ENCODE data around the gene NEMP1. TPM values are rescaled to one million over a fixed set of nuclear protein-coding genes. Genes with fewer than 3 reads are reported as not detected.

NEMP1 gene
- 10 to 100 TPM in 3 of 6 donors, 1 to 10 TPM in 3; 6.2 to 13.6 (median 10.0) TPM for total RNA-seq

GRCh38 chr12:57078519-57079404 is at the start of gene NEMP1:
NEMP1 (minus strand) TSS chr12:57078791; CDS start chr12:57078745, 46 bp downstream.
- 0 to 1% methylated on average over 32 to 39 of the region's 39 CpGs for WGBS, 2 donors

GRCh38 chr12:57127726-57128518 is 49.3 kb upstream of the NEMP1 start, which contains the start of gene LRP1:
LRP1 (plus strand) TSS chr12:57128483; CDS start chr12:57128965, 482 bp downstream.
- peak; percentile 82 to 95 for DNase-seq

More at GRCh38 chr12:57078519-57079404, at the start of gene NEMP1:
- ATAC-seq (ENCODE audit: low FRiP score in 2 of 2) (peak; percentile 100), DNase-seq (peak; percentile 89 to 99)
- TF ChIP-seq EP300 (IDR thresholded peaks at IDR 0.05), result no peak
- TF ChIP-seq POLR2A (IDR thresholded peaks at IDR 0.05), result peak in 1 of 4 donors; percentile 58
- TF ChIP-seq POLR2AphosphoS5 (IDR thresholded peaks at IDR 0.05), result peak; percentile 43 to 84
- no peak for TF ChIP-seq CTCF (IDR thresholded peaks at IDR 0.05)
- no peaks in the 10 kb centered on the region for H3K9me3 ChIP-seq
- no peaks in the 10 kb centered on the region for H3K27me3 ChIP-seq
- H3K4me1 ChIP-seq, result peaks cover 12 to 19% (median 15%) of the 10 kb centered on the region in 4 donors
- peak within 1 kb of the TSS; percentile 77 to 90 (median 83) for H3K27ac ChIP-seq
- no peaks in the 10 kb centered on the region for H3K36me3 ChIP-seq
- peak within 1 kb of the TSS; percentile 67 to 90 (median 81) for H3K4me3 ChIP-seq

GRCh38 chr12:57127101-57127725 is 48.6 kb upstream of the NEMP1 start:
- Histone ChIP-seq H3K36me3 (no peaks in the 10 kb centered on the region), H3K9me3 (no peaks in the 10 kb centered on the region), H3K27ac (peak overlapping the region; percentile 79 to 98 (median 94)), H3K27me3 (peaks cover 0 to 4% (median 0%) of the 10 kb centered on the region in 4 donors), H3K4me1 (peaks cover 18 to 34% (median 26%) of the 10 kb centered on the region in 4 donors), H3K4me3 (peak overlapping the region; percentile 51 to 80 (median 70))
- 2 to 3% methylated on average over 16 to 26 of the region's 26 CpGs for WGBS, 2 donors
- DNase-seq (peak in 1 of 2 donors; percentile 92), ATAC-seq (ENCODE audit: low FRiP score in 2 of 2) (peak; percentile 53 to 79)
- TF ChIP-seq POLR2A (IDR thresholded peaks at IDR 0.05) (peak in 1 of 4 donors; percentile 44), EP300 (IDR thresholded peaks at IDR 0.05) (peak in 1 of 4 donors; percentile 43), POLR2AphosphoS5 (IDR thresholded peaks at IDR 0.05) (peak in 1 of 2 donors; percentile 61), CTCF (IDR thresholded peaks at IDR 0.05) (peak in 4 of 6 experiments; percentile 20 to 50 (median 29))

More at GRCh38 chr12:57127726-57128518, 49.3 kb upstream of the NEMP1 start, which contains the start of gene LRP1:
- ATAC-seq (ENCODE audit: low FRiP score in 2 of 2), result peak; percentile 82 to 85
- TF ChIP-seq POLR2AphosphoS5 (IDR thresholded peaks at IDR 0.05) (peak; percentile 54 to 84), POLR2A (IDR thresholded peaks at IDR 0.05) (peak in 3 of 4 donors; percentile 45 to 85 (median 77)), CTCF (IDR thresholded peaks at IDR 0.05) (no peak)
- H3K36me3 ChIP-seq, result no peaks in the 10 kb centered on the region
- peak within 1 kb of the TSS; percentile 51 to 80 (median 70) for H3K4me3 ChIP-seq
- WGBS, 2 donors, result 1% methylated on average over 15 to 34 of the region's 57 CpGs
- H3K27me3 ChIP-seq, result peaks cover 0 to 4% (median 0%) of the 10 kb centered on the region in 4 donors
- no peaks in the 10 kb centered on the region for H3K9me3 ChIP-seq
- H3K27ac ChIP-seq, result peak within 1 kb of the TSS; percentile 79 to 98 (median 94)
- peaks cover 21 to 37% (median 32%) of the 10 kb centered on the region in 4 donors for H3K4me1 ChIP-seq

GRCh38 chr12:57126561-57126960 is 48.0 kb upstream of the NEMP1 start:
- DNase-seq, result no peak
- Histone ChIP-seq H3K36me3 (no peaks in the 10 kb centered on the region), H3K27ac (peak overlapping the region; percentile 79 to 98 (median 94)), H3K27me3 (peaks cover 0 to 4% (median 0%) of the 10 kb centered on the region in 4 donors), H3K4me3 (peak overlapping the region in 1 of 4 donors; percentile 70), H3K9me3 (no peaks in the 10 kb centered on the region), H3K4me1 (peaks cover 14 to 27% (median 20%) of the 10 kb centered on the region in 4 donors)
- TF ChIP-seq EP300 (IDR thresholded peaks at IDR 0.05) (no peak), POLR2A (IDR thresholded peaks at IDR 0.05) (no peak), POLR2AphosphoS5 (IDR thresholded peaks at IDR 0.05) (no peak), CTCF (IDR thresholded peaks at IDR 0.05) (no peak)
- ATAC-seq (ENCODE audit: low FRiP score in 2 of 2), result no peak
- WGBS, 2 donors, result 32 to 59% methylated on average over 6 to 7 of the region's 7 CpGs
